ENCODE data around the gene ARL8B. TPM values are rescaled to one million over a fixed set of nuclear protein-coding genes. Genes with fewer than 3 reads are reported as not detected.
"Not testable (repeated sequence)": the region's sequence is repeated elsewhere in the genome, so short reads cannot be mapped to it uniquely, and the experiment has no call there.

The ARL8B gene
- total RNA-seq, 1 experiment from 2014 or later: 28.3 TPM

DNA sequence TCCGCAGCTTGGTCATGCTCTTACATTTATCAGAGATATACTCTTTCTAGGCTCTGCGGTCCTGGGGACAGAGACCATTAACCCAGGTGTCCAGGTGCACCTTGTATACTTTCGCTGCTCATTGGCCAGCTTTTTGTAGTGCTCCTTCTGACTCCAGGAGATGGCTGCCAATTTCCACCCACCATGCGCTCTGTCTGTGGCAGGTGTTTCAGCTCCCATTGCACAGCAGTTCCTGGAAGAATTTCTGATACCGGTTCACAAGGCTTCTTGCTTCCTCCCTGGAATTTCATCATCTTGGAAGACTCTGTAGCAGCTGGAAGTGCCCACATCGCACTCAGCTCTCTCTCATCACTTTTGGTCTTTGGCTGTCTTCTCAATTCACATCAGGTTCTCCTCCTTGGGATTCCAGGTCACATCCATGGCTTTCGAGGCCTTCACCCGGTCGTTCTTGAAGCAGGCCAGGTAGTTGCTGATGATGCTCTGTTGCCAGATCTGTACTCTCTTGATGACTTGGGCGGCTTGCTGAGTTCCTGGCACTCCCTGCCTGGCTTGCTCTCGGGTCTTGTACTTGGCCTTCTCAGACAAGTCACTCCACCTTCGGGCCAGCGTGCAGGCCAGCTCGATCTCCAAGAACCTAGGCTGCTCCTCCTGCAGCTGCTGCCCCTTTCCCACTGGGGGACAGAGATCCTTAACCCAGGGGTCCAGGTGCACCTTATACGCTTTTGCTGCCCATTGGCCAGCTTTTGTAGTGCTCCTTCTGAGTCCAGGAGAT is 41.1 kb upstream of the ARL8B start:
- TF ChIP-seq FOXJ3 (CRISPR knock-in tag; IDR thresholded peaks at IDR 0.05; ENCODE audit: borderline replicate concordance): no peak
- no peak for TF ChIP-seq HMGA2 (CRISPR knock-in tag; IDR thresholded peaks at IDR 0.05)
- no peak for TF ChIP-seq FOXP4 (CRISPR knock-in tag; IDR thresholded peaks at IDR 0.05)
- no peak for TF ChIP-seq PRRX2 (CRISPR knock-in tag; IDR thresholded peaks at IDR 0.05)
- no peak for TF ChIP-seq TEAD4 (CRISPR knock-in tag; IDR thresholded peaks at IDR 0.05)
- no peak for TF ChIP-seq CBFB (CRISPR knock-in tag; IDR thresholded peaks at IDR 0.05; ENCODE audit: low read depth)
- TF ChIP-seq, protein P1, sequence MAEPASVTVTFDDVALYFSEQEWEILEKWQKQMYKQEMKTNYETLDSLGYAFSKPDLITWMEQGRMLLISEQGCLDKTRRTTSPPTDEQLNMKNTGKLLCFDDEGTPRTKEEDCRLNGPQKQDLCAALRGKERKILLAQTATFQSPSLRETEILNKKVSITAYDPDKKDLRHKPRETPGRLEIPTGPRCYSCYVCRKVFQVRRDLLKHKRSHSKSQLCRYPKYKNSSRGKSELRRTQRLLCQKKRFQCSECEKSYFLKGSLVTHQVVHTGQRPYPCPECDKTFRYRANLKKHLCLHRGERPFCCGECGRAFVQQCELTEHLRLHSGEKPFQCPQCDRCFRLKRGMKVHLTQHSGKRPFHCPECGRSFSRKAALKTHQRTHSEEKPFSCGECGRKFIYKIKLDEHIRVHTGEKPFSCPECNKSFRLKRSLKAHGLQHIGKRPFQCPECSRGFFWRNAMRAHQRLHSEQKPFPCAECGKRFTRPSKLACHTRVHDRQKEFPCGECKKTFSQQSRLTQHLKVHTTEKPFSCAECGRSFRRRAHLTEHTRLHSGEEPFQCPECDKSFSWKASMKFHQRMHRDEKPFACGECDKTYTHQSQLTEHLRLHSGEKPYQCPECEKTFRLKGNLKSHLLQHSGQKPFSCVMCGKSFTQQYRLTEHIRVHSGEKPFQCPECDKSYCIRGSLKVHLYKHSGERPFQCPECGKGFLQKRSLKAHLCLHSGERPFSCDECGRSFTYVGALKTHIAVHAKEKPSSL (CRISPR knock-in tag; conservative IDR thresholded peaks at IDR 0.05): no peak
- ChIA-PET CTCF (no interaction called here), POLR2A (interaction anchor here (0.6 kb wide), 1 partner anchor 21 kb away, joined by 4 read pairs; no protein-coding TSS in a partner anchor)
- DNase-seq (ENCODE audit: low spot score) (no peak), ATAC-seq (no peak)
- Mint-ChIP-seq H3K4me3 (no peak overlapping the region), H3K27me3 (ENCODE audit: low read depth) (no peaks in the 10 kb centered on the region; the same call in 1 of the 2 replicates), H3K27ac (no peak overlapping the region), H3K4me1 (0 out of 2 replicates have a peak, but pooled peaks cover 5% of the 10 kb centered on the region), H3K36me3 (no peaks in the 10 kb centered on the region), H3K9me3 (no peaks in the 10 kb centered on the region)

DNA sequence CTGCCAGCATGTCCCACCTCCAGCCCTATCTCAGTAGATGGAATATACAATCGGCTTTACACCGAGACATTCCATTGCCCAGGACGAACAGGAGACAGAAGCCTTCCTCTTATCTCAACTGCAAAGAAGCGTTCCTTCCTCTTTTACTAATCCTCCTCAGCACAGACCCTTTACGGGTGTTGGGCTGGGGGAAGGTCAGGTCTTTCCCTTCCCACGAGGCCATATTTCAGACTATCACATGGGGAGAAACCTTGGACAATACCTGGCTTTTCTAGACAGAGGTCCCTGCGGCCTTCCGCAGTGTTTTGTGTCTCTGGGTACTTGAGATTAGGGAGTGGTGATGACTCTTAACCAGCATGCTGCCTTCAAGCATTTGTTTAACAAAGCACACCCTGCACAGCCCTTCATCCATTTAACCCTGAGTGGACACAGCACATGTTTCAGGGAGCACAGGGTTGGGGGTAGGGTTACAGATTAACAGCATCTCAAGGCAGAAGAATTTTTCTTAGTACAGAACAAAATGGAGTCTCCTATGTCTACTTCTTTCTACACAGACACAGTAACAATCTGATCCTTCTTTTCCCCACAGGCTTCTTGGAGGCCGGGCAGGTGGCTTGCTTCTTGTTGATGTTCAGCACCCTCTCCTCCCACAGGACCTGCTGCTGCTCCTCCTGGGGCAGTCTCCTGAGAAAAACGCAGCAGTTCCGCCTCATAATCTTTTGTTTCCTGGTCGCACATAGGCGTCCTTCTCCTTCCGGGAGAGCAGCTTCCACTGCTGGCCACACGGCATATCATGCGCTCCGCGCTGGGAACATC is 39.9 kb upstream of the ARL8B start:
- ATAC-seq; CTCF ChIA-PET; H3K27ac Mint-ChIP-seq; H3K9me3 Mint-ChIP-seq; DNase-seq (ENCODE audit: low spot score); POLR2A ChIA-PET; H3K4me3 Mint-ChIP-seq; H3K27me3 Mint-ChIP-seq (ENCODE audit: low read depth); H3K36me3 Mint-ChIP-seq; H3K4me1 Mint-ChIP-seq: not testable (repeated sequence)

DNA sequence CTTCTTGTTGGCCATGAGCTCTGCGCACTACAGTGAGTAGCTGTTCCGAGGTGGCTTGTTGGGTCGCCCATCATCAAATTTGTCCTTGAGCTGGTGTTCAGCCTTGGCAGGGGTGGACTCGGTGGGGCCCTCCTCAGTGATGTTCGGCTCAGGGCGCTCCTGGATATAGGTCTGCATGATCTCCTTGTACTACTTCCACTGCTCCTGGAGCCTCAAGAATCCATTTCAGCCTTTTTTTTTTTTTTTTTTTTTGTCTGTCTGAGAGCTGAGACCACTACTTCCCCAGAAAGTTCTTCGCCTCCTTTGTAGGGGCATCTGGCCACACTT is 39.3 kb upstream of the ARL8B start:
- no peak for TF ChIP-seq HMGXB4 (CRISPR knock-in tag; IDR thresholded peaks at IDR 0.05)
- TF ChIP-seq ATF1 (CRISPR knock-in tag; IDR thresholded peaks at IDR 0.05): no peak
- TF ChIP-seq, protein P2, sequence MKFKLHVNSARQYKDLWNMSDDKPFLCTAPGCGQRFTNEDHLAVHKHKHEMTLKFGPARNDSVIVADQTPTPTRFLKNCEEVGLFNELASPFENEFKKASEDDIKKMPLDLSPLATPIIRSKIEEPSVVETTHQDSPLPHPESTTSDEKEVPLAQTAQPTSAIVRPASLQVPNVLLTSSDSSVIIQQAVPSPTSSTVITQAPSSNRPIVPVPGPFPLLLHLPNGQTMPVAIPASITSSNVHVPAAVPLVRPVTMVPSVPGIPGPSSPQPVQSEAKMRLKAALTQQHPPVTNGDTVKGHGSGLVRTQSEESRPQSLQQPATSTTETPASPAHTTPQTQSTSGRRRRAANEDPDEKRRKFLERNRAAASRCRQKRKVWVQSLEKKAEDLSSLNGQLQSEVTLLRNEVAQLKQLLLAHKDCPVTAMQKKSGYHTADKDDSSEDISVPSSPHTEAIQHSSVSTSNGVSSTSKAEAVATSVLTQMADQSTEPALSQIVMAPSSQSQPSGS (CRISPR knock-in tag; IDR thresholded peaks at IDR 0.05; ENCODE audit: borderline replicate concordance, low read depth): no peak
- TF ChIP-seq CREM (CRISPR knock-in tag; IDR thresholded peaks at IDR 0.05): no peak
- no peak overlapping the region for H3K4me3 Mint-ChIP-seq
- ChIA-PET CTCF (interaction anchor here (0.6 kb wide), 1 partner anchor 25 kb away, joined by 3 read pairs; no protein-coding TSS in a partner anchor), POLR2A (no interaction called here)
- H3K4me1 Mint-ChIP-seq: 0 out of 2 replicates have a peak, but pooled peaks cover 5% of the 10 kb centered on the region
- no peak for ATAC-seq
- no peaks in the 10 kb centered on the region for H3K36me3 Mint-ChIP-seq
- H3K27ac Mint-ChIP-seq: no peak overlapping the region
- H3K27me3 Mint-ChIP-seq (ENCODE audit: low read depth): no peaks in the 10 kb centered on the region; the same call in 1 of the 2 replicates
- no peaks in the 10 kb centered on the region for H3K9me3 Mint-ChIP-seq
- DNase-seq (ENCODE audit: low spot score): no peak
